HT-29 (cell line): Measurements from ENCODE around the gene MUC12. TPM values are rescaled to one million over a fixed set of nuclear protein-coding genes. Genes with fewer than 3 reads are reported as not detected.
"Not testable (repeated sequence)": the region's sequence is repeated elsewhere in the genome, so short reads cannot be mapped to it uniquely, and the experiment has no call there.

ENCODE experiments used
- DNase-seq: peaks from one replicate; pipeline ENCODE4 v3.0.0-alpha.2; 2015; ENCODE audit warnings: low spot score
- total RNA-seq: library from RNA; depleted of rRNA; stranded (reverse); fragments of >200 nt; shearing (Covaris generic); gene quantifications from 2 replicates; pipeline ENCODE4 v1.2.3, GENCODE V29; 2014

Gene MUC12
- total RNA-seq, 1 experiment from 2014 or later: 19.2 TPM

- DNase-seq: peak; percentile 53
These were observed 15.8 kb downstream of the MUC12 start for GRCh38 chr7:100985033-100985797.

DNA sequence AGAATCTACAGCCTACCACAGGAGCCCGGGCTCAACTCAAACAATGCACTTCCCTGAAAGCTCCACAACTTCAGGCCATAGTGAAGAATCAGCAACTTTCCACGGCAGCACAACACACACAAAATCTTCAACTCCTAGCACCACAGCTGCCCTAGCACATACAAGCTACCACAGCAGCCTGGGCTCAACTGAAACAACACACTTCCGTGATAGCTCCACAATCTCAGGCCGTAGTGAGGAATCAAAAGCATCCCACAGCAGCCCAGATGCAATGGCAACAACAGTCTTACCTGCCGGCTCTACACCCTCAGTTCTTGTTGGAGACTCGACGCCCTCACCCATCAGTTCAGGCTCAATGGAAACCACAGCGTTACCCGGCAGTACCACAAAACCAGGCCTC is 22.3 kb downstream of the MUC12 start:
- no peak for DNase-seq

GRCh38 chr7:100992280-100992679 is 22.9 kb downstream of the MUC12 start:
- DNase-seq: not testable (repeated sequence)

DNA sequence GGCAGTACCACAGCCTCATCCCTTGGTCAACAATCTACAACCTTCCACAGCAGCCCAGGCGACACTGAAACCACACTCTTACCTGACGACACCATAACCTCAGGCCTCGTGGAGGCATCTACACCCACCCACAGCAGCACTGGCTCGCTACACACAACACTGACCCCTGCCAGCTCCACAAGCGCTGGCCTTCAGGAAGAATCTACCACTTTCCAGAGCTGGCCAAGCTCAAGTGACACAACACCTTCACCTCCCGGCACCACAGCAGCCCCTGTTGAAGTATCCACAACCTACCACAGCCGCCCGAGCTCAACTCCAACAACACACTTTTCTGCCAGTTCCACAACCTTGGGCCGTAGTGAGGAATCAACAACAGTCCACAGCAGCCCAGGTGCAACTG is 25.3 kb downstream of the MUC12 start:
- DNase-seq: not testable (repeated sequence)

- DNase-seq: not testable (repeated sequence)
These were observed 29.2 kb downstream of the MUC12 start for GRCh38 chr7:100998530-100998929.

DNA sequence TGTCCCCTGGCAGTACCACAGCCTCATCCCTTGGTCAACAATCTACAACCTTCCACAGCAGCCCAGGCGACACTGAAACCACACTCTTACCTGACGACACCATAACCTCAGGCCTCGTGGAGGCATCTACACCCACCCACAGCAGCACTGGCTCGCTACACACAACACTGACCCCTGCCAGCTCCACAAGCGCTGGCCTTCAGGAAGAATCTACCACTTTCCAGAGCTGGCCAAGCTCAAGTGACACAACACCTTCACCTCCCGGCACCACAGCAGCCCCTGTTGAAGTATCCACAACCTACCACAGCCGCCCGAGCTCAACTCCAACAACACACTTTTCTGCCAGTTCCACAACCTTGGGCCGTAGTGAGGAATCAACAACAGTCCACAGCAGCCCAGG is 30.0 kb downstream of the MUC12 start:
- DNase-seq: not testable (repeated sequence)

DNA sequence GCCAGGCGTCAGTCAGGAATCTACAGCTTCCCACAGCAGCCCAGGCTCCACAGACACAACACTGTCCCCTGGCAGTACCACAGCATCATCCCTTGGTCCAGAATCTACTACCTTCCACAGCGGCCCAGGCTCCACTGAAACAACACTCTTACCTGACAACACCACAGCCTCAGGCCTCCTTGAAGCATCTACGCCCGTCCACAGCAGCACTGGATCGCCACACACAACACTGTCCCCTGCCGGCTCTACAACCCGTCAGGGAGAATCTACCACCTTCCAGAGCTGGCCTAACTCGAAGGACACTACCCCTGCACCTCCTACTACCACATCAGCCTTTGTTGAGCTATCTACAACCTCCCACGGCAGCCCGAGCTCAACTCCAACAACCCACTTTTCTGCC is 30.7 kb downstream of the MUC12 start:
- DNase-seq: not testable (repeated sequence)

DNA sequence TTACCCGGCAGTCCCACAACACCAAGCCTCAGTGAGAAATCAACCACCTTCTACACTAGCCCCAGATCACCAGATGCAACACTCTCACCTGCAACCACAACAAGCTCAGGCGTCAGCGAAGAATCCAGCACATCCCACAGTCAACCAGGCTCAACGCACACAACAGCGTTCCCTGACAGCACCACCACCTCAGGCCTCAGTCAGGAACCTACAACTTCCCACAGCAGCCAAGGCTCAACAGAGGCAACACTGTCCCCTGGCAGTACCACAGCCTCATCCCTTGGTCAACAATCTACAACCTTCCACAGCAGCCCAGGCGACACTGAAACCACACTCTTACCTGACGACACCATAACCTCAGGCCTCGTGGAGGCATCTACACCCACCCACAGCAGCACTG is 33.0 kb downstream of the MUC12 start:
- not testable (repeated sequence) for DNase-seq

GRCh38 chr7:101007361-101007760 is 38.0 kb downstream of the MUC12 start:
- DNase-seq: not testable (repeated sequence)

DNA sequence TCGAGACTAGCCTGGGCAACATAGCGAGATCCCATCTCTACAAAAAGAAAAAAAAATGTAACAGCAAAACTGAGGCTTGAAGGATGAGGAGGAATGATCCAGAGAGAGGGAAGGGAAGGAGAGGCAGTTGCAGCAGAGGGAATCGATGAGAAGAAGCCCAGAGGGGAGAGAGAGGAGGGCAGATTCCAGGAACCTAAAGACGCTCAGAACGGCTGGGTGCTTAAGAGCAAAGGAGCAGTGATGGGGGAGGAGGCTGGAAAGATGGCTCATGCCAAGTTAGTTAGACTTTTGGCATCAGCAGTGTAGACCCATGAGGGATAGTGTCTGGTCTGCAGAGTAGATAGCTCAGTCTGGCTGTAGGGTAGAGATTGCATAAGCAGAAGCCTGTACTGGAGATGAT is 40.3 kb downstream of the MUC12 start:
- DNase-seq: no peak

DNA sequence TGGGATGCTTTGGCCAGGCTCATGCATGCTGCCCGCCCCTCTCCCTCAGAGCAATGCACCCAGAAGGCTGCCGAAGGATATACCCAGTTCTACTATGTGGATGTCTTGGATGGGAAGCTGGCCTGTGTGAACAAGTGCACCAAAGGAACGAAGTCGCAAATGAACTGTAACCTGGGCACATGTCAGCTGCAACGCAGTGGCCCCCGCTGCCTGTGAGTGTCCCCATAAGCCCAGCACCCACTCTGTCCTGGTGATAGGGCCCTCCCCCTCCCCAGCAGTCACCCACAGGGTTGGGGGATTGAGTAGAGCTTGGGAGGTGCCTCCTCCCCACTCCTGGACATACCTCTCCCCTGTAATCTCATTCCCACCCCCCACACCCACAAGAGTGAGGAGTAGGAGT is 43.6 kb downstream of the MUC12 start:
- DNase-seq: no peak

DNA sequence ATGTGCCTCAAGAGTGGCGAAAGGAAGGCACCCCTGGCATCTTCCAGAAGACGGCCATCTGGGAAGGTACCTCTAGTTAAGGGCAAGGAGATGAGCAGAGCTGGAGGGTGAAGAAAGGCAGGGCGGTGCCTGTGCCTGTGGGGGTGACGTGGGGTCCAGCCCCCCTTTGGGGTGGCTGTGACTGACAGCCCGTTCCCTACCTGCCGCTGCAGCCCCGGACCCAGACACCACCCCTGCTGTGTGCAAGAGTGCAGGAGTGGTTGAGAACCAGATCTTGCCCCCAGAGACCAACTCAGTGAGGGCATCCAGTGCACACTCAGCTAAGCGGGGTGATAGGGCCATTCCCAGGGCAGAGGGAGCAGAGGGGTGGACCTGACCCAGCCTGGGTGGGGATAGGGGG is 46.3 kb downstream of the MUC12 start:
- DNase-seq: no peak

GRCh38 chr7:101017064-101017777 is 47.9 kb downstream of the MUC12 start:
- DNase-seq: peak; percentile 94

- DNase-seq: no peak
These were observed 49.2 kb downstream of the MUC12 start for GRCh38 chr7:101018271-101019167.

GRCh38 chr7:101020444-101020843 is 51.1 kb downstream of the MUC12 start:
- DNase-seq: no peak

DNA sequence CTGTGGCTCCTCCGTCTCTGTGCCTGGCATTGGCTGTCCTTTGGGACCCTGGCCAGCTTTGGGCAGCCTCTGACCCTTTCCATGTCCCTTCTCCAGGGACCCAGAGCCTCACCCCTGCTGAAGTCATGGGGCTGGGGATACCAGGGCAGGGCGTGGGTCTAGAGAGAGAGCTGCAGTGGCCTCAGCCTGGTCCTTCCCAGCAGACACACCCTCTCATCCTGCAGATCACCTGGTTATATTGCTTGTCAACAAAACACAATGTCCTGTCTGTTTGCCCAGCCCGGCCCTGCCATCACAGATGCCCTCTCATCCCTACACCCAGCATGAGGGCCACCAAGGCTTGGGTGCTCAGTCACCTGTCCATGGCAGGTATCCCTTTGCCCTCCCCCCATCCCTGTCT is 52.3 kb downstream of the MUC12 start:
- no peak for DNase-seq

- DNase-seq: no peak
These were observed 54.5 kb downstream of the MUC12 start for GRCh38 chr7:101023839-101024238.

DNA sequence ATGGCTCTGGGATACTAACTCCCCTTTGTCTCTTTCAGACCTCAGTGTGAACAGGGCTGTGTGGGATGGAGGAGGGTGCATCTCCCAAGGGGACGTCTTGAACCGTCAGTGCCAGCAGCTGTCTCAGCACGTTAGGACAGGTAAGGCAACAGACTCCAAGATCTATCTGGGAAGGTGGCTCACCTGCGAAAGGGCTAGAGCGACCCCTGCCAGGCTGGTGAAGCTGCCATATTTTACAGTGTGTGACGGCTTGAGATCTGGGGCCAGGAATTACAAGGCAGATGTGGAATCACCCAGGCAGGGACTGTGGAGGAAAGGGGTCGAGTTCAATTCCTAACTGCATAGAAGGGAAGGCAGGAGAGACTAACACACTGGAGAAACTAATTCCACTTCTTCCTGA is 61.7 kb downstream of the MUC12 start:
- peak; percentile 48 for DNase-seq

- no peak for DNase-seq
These were observed 66.6 kb downstream of the MUC12 start for GRCh38 chr7:101035941-101036340.

DNA sequence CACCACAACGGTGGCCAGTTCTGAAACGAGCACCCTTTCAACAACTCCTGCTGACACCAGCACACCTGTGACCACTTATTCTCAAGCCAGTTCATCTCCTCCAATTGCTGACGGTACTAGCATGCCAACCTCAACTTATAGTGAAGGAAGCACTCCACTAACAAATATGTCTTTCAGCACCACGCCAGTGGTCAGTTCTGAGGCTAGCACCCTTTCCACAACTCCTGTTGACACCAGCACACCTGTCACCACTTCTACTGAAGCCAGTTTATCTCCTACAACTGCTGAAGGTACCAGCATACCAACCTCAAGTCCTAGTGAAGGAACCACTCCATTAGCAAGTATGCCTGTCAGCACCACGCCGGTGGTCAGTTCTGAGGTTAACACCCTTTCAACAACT is 71.9 kb downstream of the MUC12 start:
- not testable (repeated sequence) for DNase-seq

DNA sequence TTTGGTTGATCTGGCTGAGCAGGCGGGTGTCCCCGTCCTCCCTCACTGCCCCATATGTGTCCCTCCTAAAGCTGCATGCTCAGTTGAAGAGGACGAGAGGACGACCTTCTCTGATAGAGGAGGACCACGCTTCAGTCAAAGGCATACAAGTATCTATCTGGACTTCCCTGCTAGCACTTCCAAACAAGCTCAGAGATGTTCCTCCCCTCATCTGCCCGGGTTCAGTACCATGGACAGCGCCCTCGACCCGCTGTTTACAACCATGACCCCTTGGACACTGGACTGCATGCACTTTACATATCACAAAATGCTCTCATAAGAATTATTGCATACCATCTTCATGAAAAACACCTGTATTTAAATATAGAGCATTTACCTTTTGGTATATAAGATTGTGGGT is 89.0 kb downstream of the MUC12 start:
- peak; percentile 61 for DNase-seq

DNA sequence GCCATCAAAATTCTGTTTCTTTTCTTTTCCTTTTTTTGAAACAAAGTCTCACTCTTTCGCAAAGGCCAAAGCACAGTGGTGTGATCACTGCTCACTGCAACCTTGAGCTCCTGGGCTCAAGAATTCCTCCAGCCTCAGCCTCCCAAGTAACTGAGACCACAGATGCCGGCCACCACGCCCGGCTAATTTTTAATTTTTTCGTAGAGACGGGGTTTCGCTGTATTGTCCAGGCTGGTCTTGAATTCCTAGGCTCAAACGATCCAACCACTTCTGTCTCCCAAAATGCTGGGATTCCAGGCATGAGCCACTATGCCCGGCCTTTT is 90.2 kb downstream of the MUC12 start:
- DNase-seq: no peak
